Endothelial cell (in vitro differentiated cells): ENCODE results near the gene EIF4E. TPM values are rescaled to one million over a fixed set of nuclear protein-coding genes. Genes with fewer than 3 reads are reported as not detected.
A peak's percentile ranks its signal among the peaks of the same experiment; 100 is the strongest.
"Not testable (repeated sequence)": the region's sequence is repeated elsewhere in the genome, so short reads cannot be mapped to it uniquely, and the experiment has no call there.

Experiments used
- DNase-seq: peaks from one replicate; pipeline ENCODE4 v3.0.0; 2021; ENCODE audit warnings: low spot score
- H3K27ac Mint-ChIP-seq: one replicate; pipeline ENCODE4 v1.8.0; 2021; ENCODE audit warnings: mixed read lengths, inconsistent platforms; ENCODE audit not compliant: unreplicated experiment
- H3K27me3 Mint-ChIP-seq: one replicate; pipeline ENCODE4 v1.8.0; 2021; ENCODE audit warnings: mild to moderate bottlenecking, moderate library complexity, mixed read lengths, inconsistent platforms; ENCODE audit not compliant: unreplicated experiment
- H3K36me3 Mint-ChIP-seq: one replicate; pipeline ENCODE4 v1.8.0; 2021; ENCODE audit warnings: mild to moderate bottlenecking, low read depth, mixed read lengths, inconsistent platforms; ENCODE audit not compliant: unreplicated experiment
- H3K4me1 Mint-ChIP-seq: one replicate; pipeline ENCODE4 v1.8.0; 2021; ENCODE audit warnings: mild to moderate bottlenecking, mixed read lengths, inconsistent platforms; ENCODE audit not compliant: unreplicated experiment
- H3K4me3 Mint-ChIP-seq: one replicate; pipeline ENCODE4 v1.8.0; 2021; ENCODE audit warnings: mild to moderate bottlenecking, mixed read lengths, inconsistent platforms; ENCODE audit not compliant: unreplicated experiment
- H3K9me3 Mint-ChIP-seq: one replicate; pipeline ENCODE4 v1.8.0; 2021; ENCODE audit warnings: mixed read lengths, inconsistent platforms; ENCODE audit not compliant: unreplicated experiment
- total RNA-seq: library from RNA; stranded (reverse); fragmentation: NEBNext Ultra II Directional; extraction: Animal tissue kit (Norgen Biotek cat#: 25700); gene quantifications from one replicate; pipeline ENCODE4 v1.2.1, GENCODE V29; 2021; ENCODE audit not compliant: unreplicated experiment
- TF ChIP-seq, protein P1 (sequence below): fragments of 200-600 bp; sonication (generic); IDR thresholded peaks from one replicate; pipeline ENCODE4 v1.5.0; 2021; ENCODE audit warnings: antibody characterized with exemption; ENCODE audit not compliant: unreplicated experiment

Gene EIF4E
- total RNA-seq, 1 donor from 2014 or later, result 78.9 TPM

DNA sequence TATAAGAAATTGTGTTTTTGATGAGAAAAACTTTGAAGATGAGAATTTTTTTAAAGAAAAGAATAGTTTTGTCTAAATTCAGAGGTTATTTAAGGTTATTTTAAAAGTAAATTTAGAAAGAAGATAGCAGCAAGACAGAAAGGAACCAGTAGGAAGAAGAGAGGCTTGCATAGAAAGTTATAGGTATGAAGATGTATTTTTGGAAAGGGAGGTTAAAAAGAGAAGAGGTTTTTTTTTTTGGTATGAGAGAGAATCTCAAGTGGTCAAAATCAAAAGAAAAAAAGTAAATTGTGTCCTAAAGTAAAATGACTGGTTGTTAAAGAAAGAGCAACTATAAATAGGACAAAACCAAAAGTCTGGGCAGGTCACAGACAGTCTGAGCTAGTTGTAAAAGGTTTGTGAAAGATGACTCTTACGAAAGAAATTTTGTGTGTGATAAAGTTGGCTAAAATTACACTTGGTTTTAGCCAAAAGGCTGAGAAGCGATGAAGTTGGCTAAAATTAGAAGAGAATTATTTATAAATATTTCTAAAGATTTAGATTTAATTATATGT, 16.4 kb upstream of the EIF4E start:
- no peaks in the 10 kb centered on the region for H3K9me3 Mint-ChIP-seq
- no peak overlapping the region for H3K4me3 Mint-ChIP-seq
- no peak for DNase-seq
- TF ChIP-seq, protein P1, sequence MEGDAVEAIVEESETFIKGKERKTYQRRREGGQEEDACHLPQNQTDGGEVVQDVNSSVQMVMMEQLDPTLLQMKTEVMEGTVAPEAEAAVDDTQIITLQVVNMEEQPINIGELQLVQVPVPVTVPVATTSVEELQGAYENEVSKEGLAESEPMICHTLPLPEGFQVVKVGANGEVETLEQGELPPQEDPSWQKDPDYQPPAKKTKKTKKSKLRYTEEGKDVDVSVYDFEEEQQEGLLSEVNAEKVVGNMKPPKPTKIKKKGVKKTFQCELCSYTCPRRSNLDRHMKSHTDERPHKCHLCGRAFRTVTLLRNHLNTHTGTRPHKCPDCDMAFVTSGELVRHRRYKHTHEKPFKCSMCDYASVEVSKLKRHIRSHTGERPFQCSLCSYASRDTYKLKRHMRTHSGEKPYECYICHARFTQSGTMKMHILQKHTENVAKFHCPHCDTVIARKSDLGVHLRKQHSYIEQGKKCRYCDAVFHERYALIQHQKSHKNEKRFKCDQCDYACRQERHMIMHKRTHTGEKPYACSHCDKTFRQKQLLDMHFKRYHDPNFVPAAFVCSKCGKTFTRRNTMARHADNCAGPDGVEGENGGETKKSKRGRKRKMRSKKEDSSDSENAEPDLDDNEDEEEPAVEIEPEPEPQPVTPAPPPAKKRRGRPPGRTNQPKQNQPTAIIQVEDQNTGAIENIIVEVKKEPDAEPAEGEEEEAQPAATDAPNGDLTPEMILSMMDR, result no peak
- H3K36me3 Mint-ChIP-seq, result no peaks in the 10 kb centered on the region
- H3K27me3 Mint-ChIP-seq, result no peaks in the 10 kb centered on the region
- H3K27ac Mint-ChIP-seq, result no peak overlapping the region
- H3K4me1 Mint-ChIP-seq, result no peaks in the 10 kb centered on the region

DNA sequence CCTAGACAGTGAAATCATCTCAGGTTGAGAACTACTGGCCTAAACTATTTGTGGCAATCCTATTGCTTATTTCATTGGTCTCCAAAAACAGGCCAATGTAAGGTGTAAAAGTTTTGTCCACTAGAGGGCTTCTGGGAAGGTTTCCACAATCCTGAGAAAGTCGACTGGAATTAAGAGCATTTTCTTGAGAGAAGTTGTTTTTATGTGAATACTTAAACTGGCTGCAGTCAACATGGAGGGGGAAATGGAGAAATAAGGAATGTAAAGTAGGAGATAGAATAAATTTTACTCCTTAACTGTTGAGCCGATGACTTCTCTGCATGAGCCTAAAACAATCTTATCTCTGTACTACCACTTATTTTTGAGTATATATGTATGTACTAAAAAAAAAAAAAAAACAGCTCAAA, 11.0 kb upstream of the EIF4E start:
- Mint-ChIP-seq H3K27me3 (peaks cover 4% of the 10 kb centered on the region), H3K4me1 (peaks cover 2% of the 10 kb centered on the region), H3K36me3 (peaks cover 6% of the 10 kb centered on the region), H3K27ac (no peak overlapping the region), H3K9me3 (peaks cover 4% of the 10 kb centered on the region), H3K4me3 (no peak overlapping the region)
- TF ChIP-seq, protein P1, result peak; percentile 82
- DNase-seq, result peak; percentile 31

DNA sequence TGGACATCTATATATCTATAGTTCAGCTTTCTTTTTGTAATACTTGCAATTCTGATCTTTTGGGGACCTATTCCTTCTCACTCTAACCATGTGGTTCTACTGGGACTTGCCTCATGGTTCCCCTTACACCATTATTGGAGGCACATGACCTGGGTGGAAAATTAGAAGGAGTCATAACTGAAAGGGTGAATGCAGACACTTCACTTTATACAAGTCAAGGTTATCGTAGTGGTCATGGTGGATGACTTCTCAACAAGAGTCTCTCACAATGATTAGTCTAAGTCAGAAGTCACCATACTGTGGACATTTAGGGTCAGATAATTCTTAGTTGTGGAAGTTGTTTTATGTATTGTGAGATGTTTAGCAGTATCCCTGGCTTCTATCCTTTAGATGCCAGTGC, 10.5 kb upstream of the EIF4E start:
- Mint-ChIP-seq H3K27me3 (peaks cover 4% of the 10 kb centered on the region), H3K36me3 (peaks cover 6% of the 10 kb centered on the region), H3K4me3 (no peak overlapping the region), H3K4me1 (peaks cover 2% of the 10 kb centered on the region), H3K9me3 (peaks cover 4% of the 10 kb centered on the region), H3K27ac (no peak overlapping the region)
- DNase-seq, result no peak
- TF ChIP-seq, protein P1, result no peak

DNA sequence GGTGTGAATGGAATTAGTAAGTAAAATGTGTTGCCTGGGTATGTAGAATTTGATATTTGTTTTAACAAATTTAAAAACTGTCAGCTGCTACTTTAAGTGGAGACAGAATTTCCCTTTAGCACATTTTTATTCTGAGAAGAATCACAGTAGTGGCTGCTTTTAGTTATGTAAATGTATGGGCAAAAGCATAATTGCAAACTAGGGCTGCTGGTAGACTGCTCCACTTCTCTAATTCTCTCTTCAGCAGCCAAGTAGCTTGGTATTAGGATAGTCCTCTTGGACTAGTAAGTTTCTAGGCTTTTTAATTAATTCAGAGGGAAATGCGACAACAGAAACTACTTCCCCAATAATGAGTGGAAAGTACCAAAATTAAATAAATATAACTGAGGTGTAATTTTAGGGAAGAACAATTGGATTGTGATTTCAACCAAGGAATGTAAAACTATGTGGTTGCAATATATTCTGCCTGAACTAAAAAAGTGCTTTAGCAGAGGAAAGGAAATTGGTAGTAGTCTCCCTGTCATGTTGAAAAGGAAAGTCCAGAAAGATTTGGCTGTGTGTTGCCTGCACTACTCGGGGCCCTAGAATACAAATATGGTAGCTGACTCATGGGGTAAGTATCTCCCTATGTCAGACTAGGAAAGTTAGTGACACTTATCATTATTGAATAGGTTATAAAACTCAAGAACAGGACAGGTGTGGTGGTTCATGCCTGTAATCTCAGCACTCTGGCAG, 9.2 kb upstream of the EIF4E start:
- H3K4me3 Mint-ChIP-seq, result no peak overlapping the region
- H3K9me3 Mint-ChIP-seq, result peaks cover 4% of the 10 kb centered on the region
- H3K27ac Mint-ChIP-seq, result no peak overlapping the region
- H3K27me3 Mint-ChIP-seq, result peaks cover 4% of the 10 kb centered on the region
- DNase-seq, result no peak
- H3K4me1 Mint-ChIP-seq, result peaks cover 2% of the 10 kb centered on the region
- TF ChIP-seq, protein P1, result no peak
- peaks cover 6% of the 10 kb centered on the region for H3K36me3 Mint-ChIP-seq

DNA sequence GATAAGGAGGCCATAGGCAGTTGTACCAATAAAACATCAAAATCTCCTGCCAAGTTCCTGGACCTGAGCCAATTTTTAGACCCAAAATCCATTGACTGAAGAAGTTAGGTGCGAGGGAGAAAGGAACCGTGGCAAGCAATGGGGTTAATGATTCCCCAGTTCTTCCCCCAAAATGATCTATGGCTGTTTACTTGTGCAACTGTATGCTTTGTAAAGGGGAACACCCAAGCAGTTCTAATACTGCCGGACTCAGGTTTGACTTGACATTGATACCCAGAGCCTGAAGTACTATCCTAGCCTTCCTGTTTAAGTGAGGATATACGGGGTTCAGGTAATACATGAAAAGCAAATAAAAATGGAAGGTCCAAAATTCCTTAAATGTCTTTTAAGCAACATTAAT, 6.7 kb upstream of the EIF4E start:
- H3K36me3 Mint-ChIP-seq, result peaks cover 6% of the 10 kb centered on the region
- H3K9me3 Mint-ChIP-seq, result peaks cover 7% of the 10 kb centered on the region
- peaks cover 4% of the 10 kb centered on the region for H3K27me3 Mint-ChIP-seq
- TF ChIP-seq, protein P1, result no peak
- H3K4me3 Mint-ChIP-seq, result no peak overlapping the region
- peaks cover 2% of the 10 kb centered on the region for H3K4me1 Mint-ChIP-seq
- DNase-seq, result no peak
- H3K27ac Mint-ChIP-seq, result no peak overlapping the region

DNA sequence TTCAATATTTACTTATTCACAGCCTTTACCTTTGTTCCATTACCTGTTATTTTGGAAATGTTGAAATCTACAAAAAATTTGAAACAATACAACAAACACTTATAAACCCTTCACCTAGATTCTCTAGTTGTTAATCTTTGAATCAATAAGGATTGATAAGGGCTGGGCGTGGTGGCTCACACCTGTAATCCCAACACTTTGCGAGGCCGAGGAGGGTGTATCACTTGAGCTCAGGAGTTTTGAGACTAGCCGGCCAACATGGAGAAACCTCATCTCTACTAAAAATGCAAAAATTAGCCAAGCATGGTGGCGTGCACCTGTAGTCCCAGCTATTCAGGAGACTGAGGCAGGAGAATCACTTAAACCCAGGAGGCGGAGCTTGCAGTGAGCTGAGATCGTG, 5.9 kb upstream of the EIF4E start:
- not testable (repeated sequence) for H3K9me3 Mint-ChIP-seq, H3K27me3 Mint-ChIP-seq, H3K4me3 Mint-ChIP-seq, H3K36me3 Mint-ChIP-seq, H3K27ac Mint-ChIP-seq, DNase-seq, H3K4me1 Mint-ChIP-seq
